Neuronal stem cell (in vitro differentiated cells): ENCODE measurements around the gene ABCF1.
"Not testable (repeated sequence)": the region's sequence is repeated elsewhere in the genome, so short reads cannot be mapped to it uniquely, and the experiment has no call there.

Experiments used
- DNase-seq: peaks from one replicate; pipeline ENCODE4 v3.0.0-alpha.2; 2013; ENCODE audit warnings: low spot score
- H2AFZ ChIP-seq: one replicate; pipeline ENCODE4 v1.6.1; 2013; ENCODE audit warnings: mild to moderate bottlenecking, low read length, inconsistent platforms
- H2AK5ac ChIP-seq: 2 replicates; pipeline ENCODE4 v1.6.1; 2013; ENCODE audit warnings: low read depth, mild to moderate bottlenecking, inconsistent platforms, low read length, moderate library complexity, mixed read lengths
- H2BK120ac ChIP-seq: 2 replicates; pipeline ENCODE4 v1.6.1; 2013; ENCODE audit warnings: low read depth, mild to moderate bottlenecking, inconsistent platforms, low read length, moderate library complexity, mixed read lengths
- H2BK12ac ChIP-seq: one replicate; pipeline ENCODE4 v1.6.1; 2013; ENCODE audit warnings: low read length, inconsistent platforms
- H2BK15ac ChIP-seq: 2 replicates; pipeline ENCODE4 v1.6.1; 2013; ENCODE audit warnings: mild to moderate bottlenecking, low read length, inconsistent platforms, mixed read lengths
- H2BK5ac ChIP-seq: one replicate; pipeline ENCODE4 v1.6.1; 2013; ENCODE audit warnings: inconsistent platforms, mild to moderate bottlenecking, low read length, moderate library complexity
- H3K14ac ChIP-seq: one replicate; pipeline ENCODE4 v1.6.1; 2013; ENCODE audit warnings: low read length, inconsistent platforms
- H3K18ac ChIP-seq: 2 replicates; pipeline ENCODE4 v1.6.1; 2013; ENCODE audit warnings: low read length, inconsistent platforms
- H3K23ac ChIP-seq: 2 replicates; pipeline ENCODE4 v1.6.1; 2013; ENCODE audit warnings: low read depth, mild to moderate bottlenecking, mixed read lengths, low read length, inconsistent platforms; ENCODE audit not compliant: poor library complexity
- H3K27ac ChIP-seq: replicated peaks from 3 replicates; pipeline ENCODE4 v1.5.1; 2013; ENCODE audit warnings: low read length, inconsistent platforms
- H3K27me3 ChIP-seq, 3 experiments: 2 replicates each; pipeline ENCODE4 v1.6.1; 2013; ENCODE audit warnings: low read length in 3 of 3, mild to moderate bottlenecking in 2 of 3, inconsistent platforms in 1 of 3, low read depth in 1 of 3, mixed read lengths in 1 of 3, moderate library complexity in 1 of 3; ENCODE audit not compliant: control insufficient read depth in 3 of 3, insufficient read depth in 3 of 3
- H3K36me3 ChIP-seq, 2 donors: replicated peaks in 1 of 2; 2 replicates each; pipeline ENCODE4 v1.6.1; 2013; ENCODE audit warnings: low read length in 2 of 2; ENCODE audit not compliant: control insufficient read depth in 2 of 2, insufficient read depth in 2 of 2
- H3K4ac ChIP-seq: 2 replicates; pipeline ENCODE4 v1.6.1; 2013; ENCODE audit warnings: inconsistent platforms, mild to moderate bottlenecking, low read length, moderate library complexity
- H3K4me1 ChIP-seq, 2 donors: 1 replicate in 1 of 2; 2 replicates in 1 of 2; pipeline ENCODE4 v1.6.1; 2013; ENCODE audit warnings: low read length in 2 of 2, low read depth in 1 of 2; ENCODE audit not compliant: control insufficient read depth in 2 of 2, insufficient read depth in 1 of 2
- H3K4me2 ChIP-seq: one replicate; pipeline ENCODE4 v1.6.1; 2013; ENCODE audit warnings: mild to moderate bottlenecking, low read length, inconsistent platforms; ENCODE audit not compliant: insufficient read depth, poor library complexity, severe bottlenecking
- H3K4me3 ChIP-seq, 2 donors: 2 replicates each; pipeline ENCODE4 v1.5.1; 2013; ENCODE audit warnings: low read length in 2 of 2, mild to moderate bottlenecking in 2 of 2, inconsistent platforms in 1 of 2, moderate library complexity in 1 of 2
- H3K79me1 ChIP-seq: one replicate; pipeline ENCODE4 v1.6.1; 2013; ENCODE audit warnings: low read depth, mild to moderate bottlenecking, inconsistent platforms, low read length, moderate library complexity
- H3K9ac ChIP-seq: one replicate; pipeline ENCODE4 v1.6.1; 2013; ENCODE audit warnings: mild to moderate bottlenecking, low read depth, low read length, inconsistent platforms; ENCODE audit not compliant: poor library complexity
- H3K9me3 ChIP-seq, 2 donors: replicated peaks in 1 of 2; 2 replicates each; pipeline versions ENCODE3 to v1.6.1; 2013; ENCODE audit warnings: low read length in 2 of 2, mild to moderate bottlenecking in 2 of 2, inconsistent platforms in 1 of 2, low read depth in 1 of 2, mixed read lengths in 1 of 2, moderate library complexity in 1 of 2; ENCODE audit not compliant: control insufficient read depth in 2 of 2, insufficient read depth in 1 of 2
- H4K8ac ChIP-seq: one replicate; pipeline ENCODE4 v1.6.1; 2013; ENCODE audit warnings: low read depth, mild to moderate bottlenecking, inconsistent platforms, low read length, moderate library complexity
- H4K91ac ChIP-seq: one replicate; pipeline ENCODE4 v1.6.1; 2013; ENCODE audit warnings: low read length, low read depth, mild to moderate bottlenecking, inconsistent platforms; ENCODE audit not compliant: poor library complexity
- WGBS, 2 donors: extraction: QIAGEN DNeasy Blood & Tissue Kit; methylation state at CpG; one replicate each; pipeline ENCODE4 v1.1.7; 2013; ENCODE audit warnings: missing lambda C conversion rate in 2 of 2, mixed read lengths in 1 of 2; ENCODE audit not compliant: insufficient read length in 2 of 2, insufficient replicate concordance in 1 of 2; ENCODE audit errors: extremely low coverage in 2 of 2; 5-methylcytosine and 5-hydroxymethylcytosine counted together

The ABCF1 gene

DNA sequence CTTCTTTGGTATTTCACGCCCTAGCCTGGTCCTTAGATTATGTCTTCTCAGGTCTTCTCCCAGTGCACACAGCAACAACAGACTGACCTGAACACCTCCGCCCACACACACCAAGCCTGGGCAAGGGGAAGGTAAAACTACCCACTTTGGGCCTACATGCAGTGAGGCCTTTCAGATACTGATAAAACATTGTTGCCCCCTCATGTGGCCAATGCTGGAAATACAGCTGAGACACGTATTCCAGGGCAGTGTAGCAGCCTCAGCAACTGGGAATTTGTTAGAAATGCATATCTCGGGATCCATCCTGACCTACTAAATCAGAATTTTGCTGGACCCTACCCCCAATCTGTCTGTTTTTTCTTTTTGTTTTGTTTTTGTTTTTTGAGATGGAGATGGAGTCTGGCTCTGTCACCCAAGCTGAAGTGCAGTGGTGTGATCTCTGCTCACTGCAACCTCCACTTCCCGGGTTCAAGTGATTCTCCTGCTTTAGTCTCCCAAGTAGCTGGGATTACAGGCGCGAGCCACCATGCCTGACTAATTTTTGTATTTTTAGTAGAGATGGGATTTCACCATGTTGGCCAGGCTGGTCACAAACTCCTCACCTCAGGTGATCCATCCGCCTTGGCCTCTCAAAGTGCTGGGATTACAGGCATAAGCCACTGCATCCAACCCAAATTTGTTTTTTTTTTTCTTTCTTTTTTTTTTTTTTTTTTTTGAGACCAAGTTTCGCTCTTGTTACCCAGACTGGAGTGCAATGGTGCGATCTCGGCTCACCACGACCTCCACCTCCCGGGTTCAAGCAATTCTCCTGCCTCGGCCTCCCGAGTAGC is 26.3 kb downstream of the ABCF1 start:
- DNase-seq: peak; percentile 67
- not testable (repeated sequence) for H3K4me1 ChIP-seq, H2BK15ac ChIP-seq, H3K27ac ChIP-seq, H2BK5ac ChIP-seq, H3K18ac ChIP-seq, H3K9ac ChIP-seq, H4K8ac ChIP-seq, H3K9me3 ChIP-seq, H3K27me3 ChIP-seq, H2BK120ac ChIP-seq, H3K23ac ChIP-seq, H2AFZ ChIP-seq, H3K4ac ChIP-seq, H2BK12ac ChIP-seq, H2AK5ac ChIP-seq, H4K91ac ChIP-seq, H3K4me2 ChIP-seq, H3K79me1 ChIP-seq, H3K4me3 ChIP-seq, H3K14ac ChIP-seq
- H3K36me3 ChIP-seq: peaks cover 29 to 63% of the 10 kb centered on the region in 2 donors
- no CpG with 5 or more reads among the region's 15 CpGs for WGBS, 2 donors

DNA sequence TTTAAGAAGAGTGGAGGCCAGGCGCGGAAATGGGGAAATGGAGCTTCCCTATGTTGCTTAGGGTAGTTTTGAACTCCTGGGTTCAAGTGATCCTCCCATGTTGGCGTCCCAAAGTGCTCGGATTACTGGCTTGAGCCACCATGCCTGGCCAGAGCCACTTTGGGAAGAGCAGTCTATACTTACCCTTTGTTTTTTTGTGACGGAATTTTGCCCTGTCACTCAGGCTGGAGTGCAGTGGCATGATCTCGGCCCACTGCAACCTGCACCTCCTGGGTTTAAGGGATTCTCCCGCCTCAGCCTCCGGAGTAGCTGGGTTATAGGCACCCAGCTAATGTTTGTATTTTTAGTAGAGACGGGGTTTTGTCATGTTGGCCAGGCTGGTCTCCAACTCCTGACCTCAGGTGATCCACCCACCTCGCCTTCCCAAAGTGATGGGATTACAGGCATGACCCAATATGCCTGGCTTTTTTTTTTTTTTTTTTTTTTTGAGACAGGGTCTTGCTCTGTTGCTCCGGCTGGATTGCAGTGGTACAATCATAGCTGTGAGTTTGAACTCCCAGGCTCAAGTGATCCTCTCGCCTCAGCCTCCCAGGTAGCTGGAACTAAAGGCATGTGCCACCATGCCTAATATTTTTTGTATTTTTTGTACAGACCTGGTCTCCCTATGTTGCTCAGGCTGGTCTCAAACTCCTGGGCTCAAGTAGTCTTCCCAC is 27.8 kb downstream of the ABCF1 start:
- Histone ChIP-seq H3K9me3 (no peaks in the 10 kb centered on the region), H3K36me3 (peaks cover 41 to 64% of the 10 kb centered on the region in 2 donors), H3K4me2 (no peak overlapping the region), H2AK5ac (no peak overlapping the region), H2BK12ac (no peak overlapping the region), H4K8ac (no peak overlapping the region), H3K79me1 (no peaks in the 10 kb centered on the region), H3K9ac (no peak overlapping the region), H3K18ac (no peak overlapping the region), H3K27ac (no peak overlapping the region), H4K91ac (no peak overlapping the region), H2BK5ac (no peak overlapping the region), H3K4me1 (no peaks in the 10 kb centered on the region), H3K4me3 (no peak overlapping the region), H3K14ac (no peak overlapping the region), H2AFZ (no peak overlapping the region), H3K4ac (no peak overlapping the region), H2BK15ac (no peak overlapping the region), H3K23ac (no peak overlapping the region), H3K27me3 (no peaks in the 10 kb centered on the region), H2BK120ac (no peak overlapping the region)
- DNase-seq: no peak
- no CpG with 5 or more reads among the region's 12 CpGs for WGBS, 2 donors

DNA sequence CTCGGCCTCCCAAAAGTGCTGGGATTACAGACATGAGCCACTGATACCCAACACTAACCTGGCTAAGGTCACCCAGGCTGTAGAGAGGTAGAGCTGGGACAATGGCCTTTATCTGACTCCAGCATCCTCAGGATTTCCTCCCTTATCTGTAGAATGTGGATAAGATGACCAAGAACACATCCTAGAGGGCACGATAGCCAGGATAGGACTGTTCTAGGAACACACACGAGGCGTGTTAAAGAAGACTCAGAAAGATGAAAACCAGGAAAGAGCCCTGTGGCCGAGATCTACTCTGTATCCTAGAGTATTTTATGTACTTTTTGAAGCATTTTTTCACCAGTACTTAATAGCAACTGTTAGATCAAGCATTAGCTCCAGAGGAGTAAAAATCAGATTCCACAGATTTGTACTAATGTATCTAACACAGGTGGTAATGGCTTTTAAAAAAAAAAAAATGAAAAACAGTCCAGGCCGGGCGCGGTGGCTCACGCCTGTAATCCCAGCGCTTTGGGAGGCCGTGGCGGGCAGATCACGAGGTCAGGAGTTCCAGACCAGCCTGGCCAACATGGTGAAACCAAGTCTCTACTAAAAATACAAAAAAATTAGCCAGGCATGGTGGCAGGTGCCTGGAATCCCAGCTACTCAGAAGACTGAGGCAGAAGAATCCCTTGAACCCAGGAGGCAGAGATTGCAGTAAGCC is 28.5 kb downstream of the ABCF1 start:
- H3K36me3 ChIP-seq: peaks cover 47 to 64% of the 10 kb centered on the region in 2 donors
- H3K4me2 ChIP-seq: no peak overlapping the region
- no peak overlapping the region for H4K8ac ChIP-seq
- H3K14ac ChIP-seq: no peak overlapping the region
- H3K4ac ChIP-seq: no peak overlapping the region
- H3K4me3 ChIP-seq: no peak overlapping the region
- H2BK15ac ChIP-seq: no peak overlapping the region
- no peaks in the 10 kb centered on the region for H3K27me3 ChIP-seq
- H3K9ac ChIP-seq: no peak overlapping the region
- H3K79me1 ChIP-seq: no peaks in the 10 kb centered on the region
- no peak overlapping the region for H2BK120ac ChIP-seq
- no peak overlapping the region for H4K91ac ChIP-seq
- H3K9me3 ChIP-seq: no peaks in the 10 kb centered on the region
- H2AFZ ChIP-seq: no peak overlapping the region
- H2BK12ac ChIP-seq: no peak overlapping the region
- WGBS, 2 donors: no CpG with 5 or more reads among the region's 13 CpGs
- no peaks in the 10 kb centered on the region for H3K4me1 ChIP-seq
- no peak overlapping the region for H3K18ac ChIP-seq
- no peak overlapping the region for H3K23ac ChIP-seq
- H2BK5ac ChIP-seq: no peak overlapping the region
- no peak overlapping the region for H2AK5ac ChIP-seq
- no peak for DNase-seq
- no peak overlapping the region for H3K27ac ChIP-seq

DNA sequence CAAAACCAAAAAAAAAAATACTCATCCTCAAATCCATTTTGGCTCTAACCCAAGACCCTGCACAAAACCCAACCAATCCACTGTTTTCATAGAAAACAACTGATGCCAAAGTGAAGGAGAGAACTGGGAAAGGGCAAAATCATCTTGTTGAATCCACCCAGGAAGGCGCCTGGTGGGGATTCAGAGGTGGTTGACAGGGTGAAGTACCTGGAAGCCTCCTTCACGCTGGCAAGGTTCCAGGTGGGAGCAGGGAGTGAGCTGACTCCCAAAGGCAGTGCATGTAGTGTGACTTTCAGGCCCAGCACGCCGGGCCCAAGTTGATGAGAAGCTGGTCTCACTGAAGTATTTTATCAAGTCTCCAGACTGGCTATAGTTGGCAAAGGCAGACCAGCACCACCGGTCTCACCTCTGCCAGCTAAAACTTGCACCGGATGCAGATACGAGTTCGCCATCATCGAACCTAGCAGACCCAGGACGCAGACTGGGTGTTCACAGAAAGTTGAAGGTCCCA is 29.3 kb downstream of the ABCF1 start:
- Histone ChIP-seq H3K4me3 (no peak overlapping the region), H3K79me1 (no peaks in the 10 kb centered on the region), H3K4me2 (no peak overlapping the region), H3K27me3 (no peaks in the 10 kb centered on the region), H2AK5ac (no peak overlapping the region), H3K4ac (no peak overlapping the region), H3K18ac (no peak overlapping the region), H2BK5ac (no peak overlapping the region), H4K91ac (no peak overlapping the region), H2AFZ (no peak overlapping the region), H3K36me3 (peaks cover 52 to 64% of the 10 kb centered on the region in 2 donors), H3K9ac (no peak overlapping the region), H3K4me1 (no peaks in the 10 kb centered on the region), H3K23ac (no peak overlapping the region), H3K27ac (no peak overlapping the region), H3K14ac (no peak overlapping the region), H2BK120ac (no peak overlapping the region), H4K8ac (no peak overlapping the region), H3K9me3 (no peaks in the 10 kb centered on the region), H2BK15ac (no peak overlapping the region), H2BK12ac (no peak overlapping the region)
- DNase-seq: no peak
- WGBS, 2 donors: no CpG with 5 or more reads among the region's 10 CpGs
